KOPT-K1 (cell line): ENCODE measurements around the gene PTRHD1.
"Not testable (repeated sequence)": the region's sequence is repeated elsewhere in the genome, so short reads cannot be mapped to it uniquely, and the experiment has no call there.

Source experiments
- H3K27ac ChIP-seq: fragments of 200-600 bp; sonication (generic); 2 replicates; pipeline ENCODE4 v1.5.1; 2016; ENCODE audit warnings: antibody characterized with exemption, mild to moderate bottlenecking, low read depth, low read length; ENCODE audit not compliant: poor library complexity, severe bottlenecking
- H3K36me3 ChIP-seq: fragments of 200-600 bp; sonication (generic); 2 replicates; pipeline ENCODE4 v1.5.1; 2017; ENCODE audit warnings: antibody characterized with exemption, mild to moderate bottlenecking, low read length, moderate library complexity; ENCODE audit not compliant: insufficient read depth
- H3K9me3 ChIP-seq: fragments of 200-600 bp; sonication (generic); 2 replicates; pipeline ENCODE4 v1.5.1; 2017; ENCODE audit warnings: antibody characterized with exemption, low read length, mild to moderate bottlenecking; ENCODE audit not compliant: insufficient read depth, poor library complexity, severe bottlenecking

Gene PTRHD1

DNA sequence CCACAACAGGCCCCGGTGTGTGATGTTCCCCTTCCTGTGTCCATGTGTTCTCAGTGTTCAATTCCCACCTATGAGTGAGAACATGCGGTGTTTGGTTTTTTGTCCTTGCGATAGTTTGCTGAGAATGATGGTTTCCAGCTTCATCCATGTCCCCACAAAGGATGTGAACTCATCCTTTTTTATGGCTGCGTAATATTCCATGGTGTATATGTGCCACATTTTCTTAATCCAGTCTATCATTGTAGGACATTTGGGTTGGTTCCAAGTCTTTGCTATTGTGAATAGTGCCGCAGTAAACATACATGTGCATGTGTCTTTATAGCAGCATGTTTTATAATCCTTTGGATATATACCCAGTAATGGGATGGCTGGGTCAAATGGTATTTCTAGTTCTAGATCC, 7.3 kb upstream of the PTRHD1 start:
- H3K27ac ChIP-seq, result not testable (repeated sequence)
- peaks cover 12% of the 10 kb centered on the region for H3K9me3 ChIP-seq
- H3K36me3 ChIP-seq, result peaks cover 62% of the 10 kb centered on the region

DNA sequence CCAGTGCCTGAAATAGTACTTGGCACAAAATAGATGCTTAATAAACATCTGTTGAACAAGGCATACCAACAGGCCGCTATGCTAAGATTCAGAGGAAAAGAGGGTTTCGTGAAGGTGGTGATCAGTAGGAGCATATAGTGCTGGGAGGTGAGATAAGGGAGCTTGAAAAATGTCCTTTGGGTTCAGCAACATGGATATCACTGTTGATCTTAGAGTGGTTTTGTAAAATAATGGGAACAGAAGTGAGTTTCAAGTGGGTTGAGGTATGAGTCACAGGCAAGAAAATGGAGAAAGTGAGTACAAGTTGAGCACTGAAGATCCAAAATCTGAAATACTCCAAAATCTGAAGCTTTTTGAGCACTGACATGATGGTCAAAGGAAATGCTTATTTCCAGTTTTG, 4.5 kb upstream of the PTRHD1 start:
- H3K9me3 ChIP-seq, result peaks cover 12% of the 10 kb centered on the region
- no peak overlapping the region for H3K27ac ChIP-seq
- H3K36me3 ChIP-seq, result peaks cover 56% of the 10 kb centered on the region

DNA sequence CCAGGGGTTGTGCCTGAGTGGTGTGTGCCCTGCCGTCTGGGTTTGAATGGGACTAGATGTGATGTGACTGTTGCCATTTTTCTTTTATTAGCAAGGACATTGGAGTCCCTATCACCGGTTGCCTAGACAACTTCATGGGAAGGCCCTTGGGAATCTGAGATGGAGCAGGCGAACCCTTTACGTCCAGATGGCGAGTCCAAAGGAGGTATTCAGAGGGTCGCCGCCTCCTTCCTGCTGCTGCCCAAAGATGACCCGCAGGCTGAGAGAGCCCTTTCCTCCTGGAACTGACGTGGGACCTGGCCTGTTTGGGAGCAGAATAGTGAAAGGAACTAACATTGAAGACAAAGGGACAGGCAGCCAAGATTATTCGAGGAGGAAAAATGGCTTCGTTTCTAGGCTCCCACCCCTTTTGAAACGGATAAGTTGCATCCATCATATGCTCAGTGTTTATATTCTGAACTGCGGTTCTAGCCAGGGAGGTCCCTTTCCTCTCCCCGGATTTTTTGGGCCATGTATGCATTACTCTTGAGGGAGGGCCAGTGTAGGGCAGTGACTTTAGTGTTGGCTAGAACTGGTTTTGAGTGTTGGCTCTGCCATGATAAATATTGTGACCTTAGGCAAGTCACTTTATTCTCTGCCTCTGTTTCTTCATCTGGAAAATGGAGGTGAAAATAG, 707 bp upstream of the PTRHD1 start:
- H3K9me3 ChIP-seq, result no peaks in the 10 kb centered on the region
- peak overlapping the region; percentile 98 for H3K27ac ChIP-seq
- H3K36me3 ChIP-seq, result peaks cover 41% of the 10 kb centered on the region

DNA sequence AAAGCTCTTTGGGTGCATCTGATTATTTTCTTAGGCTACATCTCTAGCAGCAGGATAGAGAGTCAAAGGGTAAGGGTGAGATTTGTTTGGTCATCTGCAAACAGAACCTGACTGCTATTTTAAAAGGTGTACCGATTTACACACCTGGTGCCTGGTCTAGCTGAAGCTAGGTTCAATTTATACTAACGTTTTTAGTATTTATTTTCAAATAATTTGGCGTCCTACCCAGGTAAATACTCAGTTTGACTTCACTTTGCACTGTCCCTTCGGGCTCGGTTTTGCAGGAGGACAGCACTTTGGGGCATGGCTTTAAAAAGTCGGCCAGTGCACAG, 683 bp downstream of the PTRHD1 start:
- H3K36me3 ChIP-seq, result peaks cover 27% of the 10 kb centered on the region
- peak overlapping the region; percentile 98 for H3K27ac ChIP-seq
- H3K9me3 ChIP-seq, result no peaks in the 10 kb centered on the region

DNA sequence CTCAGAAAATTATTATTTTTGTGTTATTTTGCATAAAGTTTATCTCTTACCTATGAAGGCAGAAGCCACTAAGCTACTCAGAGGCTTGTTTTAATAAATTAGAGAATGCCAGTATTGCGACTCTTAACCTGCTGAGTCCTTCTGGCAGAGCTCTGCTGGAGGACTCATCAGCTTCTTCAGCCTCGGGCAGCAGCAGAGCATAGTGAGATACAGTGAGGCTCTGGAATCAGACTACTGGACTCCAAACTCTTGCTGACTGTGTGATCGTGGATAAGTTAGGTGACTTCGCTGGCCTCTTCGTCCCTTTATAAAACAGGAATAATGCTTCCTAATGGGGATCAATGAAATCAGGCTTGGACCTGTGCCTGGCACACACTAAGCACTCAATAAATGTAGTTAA, 1.7 kb downstream of the PTRHD1 start:
- Histone ChIP-seq H3K36me3 (peaks cover 16% of the 10 kb centered on the region), H3K9me3 (no peaks in the 10 kb centered on the region), H3K27ac (no peak overlapping the region)

DNA sequence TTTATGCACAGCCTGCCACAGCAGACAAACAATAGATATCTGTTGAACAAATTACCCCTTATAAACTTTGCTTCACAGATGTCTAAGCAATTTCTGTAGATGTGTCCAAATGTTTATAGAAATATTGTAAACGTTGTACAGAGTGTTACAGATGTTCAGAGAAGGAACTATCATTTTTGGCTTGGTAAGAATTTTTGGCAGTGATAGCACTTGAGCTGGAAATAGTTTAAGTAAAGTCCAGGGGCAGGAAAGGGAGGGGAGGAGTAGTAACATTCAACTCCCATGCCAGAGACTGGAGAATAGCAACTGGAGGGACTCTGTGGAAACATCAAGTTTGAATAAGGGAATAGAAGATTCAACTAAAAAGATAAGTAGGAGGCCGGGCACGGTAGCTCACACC, 4.4 kb downstream of the PTRHD1 start:
- H3K9me3 ChIP-seq, result no peaks in the 10 kb centered on the region

DNA sequence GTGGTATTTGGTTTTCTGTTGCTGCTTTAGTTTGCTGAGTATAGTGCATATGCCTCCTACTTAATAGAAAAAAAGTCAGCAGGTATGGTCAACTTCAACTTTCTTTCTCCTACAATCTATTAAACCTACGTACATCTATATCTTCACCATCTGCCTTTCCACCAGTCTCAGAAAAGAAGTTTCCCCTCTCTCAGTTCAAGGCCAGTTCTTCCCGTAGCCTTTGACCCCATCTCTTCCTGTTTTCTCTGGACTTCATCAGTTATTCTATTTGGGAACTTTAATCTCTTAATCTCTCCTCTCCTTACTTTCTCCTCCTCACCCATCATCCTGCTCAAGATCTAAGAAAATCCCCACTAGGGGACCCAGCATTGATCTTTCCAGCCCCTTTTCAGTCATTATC, 5.7 kb downstream of the PTRHD1 start:
- H3K9me3 ChIP-seq, result no peaks in the 10 kb centered on the region
- no peak overlapping the region for H3K27ac ChIP-seq
- H3K36me3 ChIP-seq, result no peaks in the 10 kb centered on the region

More for the DNA sequence above, 4.4 kb downstream of the PTRHD1 start:
- no peaks in the 10 kb centered on the region for H3K36me3 ChIP-seq
- H3K27ac ChIP-seq, result no peak overlapping the region

DNA sequence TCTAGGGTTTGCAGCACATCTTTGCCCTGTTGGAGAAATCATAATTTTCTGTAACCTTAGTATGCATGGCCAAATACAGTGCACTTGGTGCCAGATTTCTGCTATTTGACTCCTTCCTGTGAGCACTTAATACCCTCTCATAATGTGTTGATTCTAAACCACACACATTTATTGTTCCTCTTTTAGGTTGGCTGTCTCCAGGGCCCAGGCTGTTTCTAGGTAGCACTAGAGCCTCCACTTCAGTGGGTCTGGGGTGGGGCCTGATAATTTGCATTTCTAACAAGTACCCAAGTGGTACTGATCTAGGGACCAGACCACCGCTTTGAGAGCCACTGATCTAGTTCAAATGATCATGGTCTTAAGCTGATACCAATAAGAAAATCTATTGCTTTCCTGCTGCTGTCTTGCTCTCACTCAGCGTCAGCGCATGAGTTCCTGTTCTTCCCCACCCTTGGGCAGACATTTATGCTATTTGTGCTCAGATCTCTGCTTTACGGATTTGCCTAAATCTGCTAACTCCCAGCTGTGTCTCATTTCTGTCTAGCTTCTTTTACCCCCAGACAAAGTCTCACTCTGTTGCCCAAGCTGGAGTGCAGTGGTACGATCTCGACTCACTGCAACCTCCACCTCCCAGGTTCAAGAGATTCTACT, 7.4 kb downstream of the PTRHD1 start:
- no peak overlapping the region for H3K27ac ChIP-seq

DNA sequence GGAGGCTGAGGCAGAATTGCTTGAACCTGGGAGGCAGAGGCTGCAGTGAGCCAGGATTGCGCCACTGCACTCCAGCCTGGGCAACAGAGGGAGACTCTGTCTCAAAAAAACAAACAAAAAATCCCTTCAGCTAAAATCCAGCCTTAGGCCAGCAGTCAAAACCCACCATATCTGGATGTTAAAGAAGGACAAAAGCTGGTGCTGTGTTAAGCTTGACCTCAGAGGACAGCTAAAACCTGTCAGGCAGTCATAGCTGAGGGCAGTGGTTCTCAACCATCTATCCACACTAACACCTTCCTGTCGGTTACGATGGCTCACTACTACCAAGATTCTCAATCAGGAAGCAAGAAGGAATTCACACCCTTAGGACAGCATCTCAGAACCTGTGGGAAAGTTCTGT, 9.6 kb downstream of the PTRHD1 start:
- no peaks in the 10 kb centered on the region for H3K9me3 ChIP-seq
- H3K36me3 ChIP-seq, result no peaks in the 10 kb centered on the region
- no peak overlapping the region for H3K27ac ChIP-seq

More for the DNA sequence above, 7.4 kb downstream of the PTRHD1 start:
- Histone ChIP-seq H3K9me3 (no peaks in the 10 kb centered on the region), H3K36me3 (no peaks in the 10 kb centered on the region)

DNA sequence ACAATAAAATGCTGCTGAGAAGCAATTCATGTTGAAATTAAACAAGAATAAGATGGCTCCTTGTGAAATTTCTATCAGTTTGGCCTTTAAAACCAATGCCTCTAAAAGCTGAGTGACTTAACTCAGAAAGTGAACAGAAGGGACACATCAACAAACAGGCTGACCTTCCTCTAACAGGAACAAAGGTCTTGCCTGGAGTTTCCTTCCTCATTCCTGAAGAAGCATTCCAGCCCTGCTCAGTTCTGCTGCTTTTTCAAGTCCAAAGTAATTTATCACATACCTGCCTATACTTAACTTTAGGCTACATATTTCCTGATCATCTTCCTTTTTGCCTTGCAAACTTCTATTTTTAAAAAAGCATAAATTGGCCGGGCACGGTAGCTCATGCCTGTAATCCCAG, 14.1 kb downstream of the PTRHD1 start:
- no peak overlapping the region for H3K27ac ChIP-seq
- H3K9me3 ChIP-seq, result no peaks in the 10 kb centered on the region
- H3K36me3 ChIP-seq, result no peaks in the 10 kb centered on the region

DNA sequence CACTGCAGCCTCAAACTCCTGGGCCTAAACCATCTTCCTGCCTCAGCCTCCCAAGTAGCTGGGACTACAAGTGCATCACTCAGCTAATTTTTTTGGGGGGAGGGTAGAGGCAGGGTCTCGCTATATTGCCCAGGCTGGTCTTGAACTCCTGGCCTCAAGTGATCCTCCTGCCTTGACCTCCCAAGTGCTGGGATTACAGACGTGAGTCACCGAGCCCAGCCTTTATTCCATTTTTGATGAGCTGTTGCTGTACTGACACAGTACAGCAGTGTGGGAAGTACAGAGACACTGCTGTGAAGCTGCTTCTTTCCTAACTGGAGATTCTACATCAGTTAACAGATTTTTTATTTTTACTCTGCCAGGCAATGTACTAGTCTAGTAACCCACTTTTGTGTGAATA, 18.8 kb downstream of the PTRHD1 start:
- Histone ChIP-seq H3K9me3 (no peaks in the 10 kb centered on the region), H3K27ac (no peak overlapping the region)

DNA sequence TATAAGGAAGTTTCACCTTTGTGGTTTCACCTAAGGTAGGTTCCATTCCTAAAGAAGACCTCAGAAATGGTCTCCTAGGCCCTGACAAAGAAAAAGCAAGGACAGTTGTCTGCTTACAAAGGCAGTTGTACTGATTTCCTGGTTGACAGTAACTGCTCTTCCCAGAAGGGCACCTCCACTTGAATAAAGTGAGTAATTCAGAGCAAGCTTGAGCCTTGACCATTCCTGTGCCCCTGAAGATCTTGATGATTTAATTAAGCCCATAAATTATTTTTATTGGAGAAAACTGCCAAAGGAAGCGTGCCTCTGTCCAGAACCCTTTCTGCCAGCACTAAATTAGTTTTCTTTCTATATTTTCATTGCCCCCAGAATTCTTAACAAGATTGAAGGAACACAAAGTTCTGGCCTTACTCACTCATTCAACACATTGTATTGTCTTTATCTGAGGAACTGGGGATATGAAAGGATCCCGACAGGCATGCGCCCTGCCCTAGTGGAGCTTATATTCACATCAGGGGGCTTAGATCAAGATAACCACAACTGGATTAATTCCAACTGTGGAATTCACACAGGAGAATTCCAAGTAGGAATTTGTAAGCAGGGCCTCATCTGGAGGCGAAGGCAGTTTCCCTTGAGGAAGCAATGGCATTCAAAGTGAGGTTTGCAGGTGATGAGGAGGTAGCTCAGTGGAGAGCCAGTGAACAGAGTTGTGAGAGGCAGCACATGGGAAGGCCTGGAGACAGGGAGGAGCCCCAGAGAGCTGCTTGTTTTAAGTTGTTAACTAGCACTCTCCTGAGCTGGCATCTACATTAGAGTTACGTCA, 21.2 kb downstream of the PTRHD1 start:
- H3K9me3 ChIP-seq, result no peaks in the 10 kb centered on the region
- peaks cover 14% of the 10 kb centered on the region for H3K36me3 ChIP-seq
- H3K27ac ChIP-seq, result no peak overlapping the region

More for the DNA sequence above, 18.8 kb downstream of the PTRHD1 start:
- peaks cover 6% of the 10 kb centered on the region; the same call in 1 of the 2 replicates for H3K36me3 ChIP-seq

DNA sequence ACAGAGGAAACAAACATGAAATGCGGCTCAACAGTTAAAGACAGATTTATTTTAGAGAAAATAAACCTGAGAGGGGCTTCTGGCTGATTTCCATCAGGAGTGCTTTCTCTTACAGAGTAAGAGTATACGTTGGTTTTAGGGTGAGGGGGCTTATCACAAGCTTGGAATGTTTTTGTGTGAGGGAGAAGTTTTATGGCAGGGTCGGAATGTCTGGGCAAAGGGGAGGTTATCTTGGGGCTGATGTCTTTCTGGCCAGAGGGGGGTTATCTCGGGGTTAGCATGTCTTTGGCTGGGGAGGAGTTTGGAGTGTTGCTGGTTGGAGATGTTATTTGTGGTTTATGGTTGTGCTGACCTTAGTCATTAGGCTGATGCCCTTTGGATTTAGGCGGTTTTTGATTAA, 22.1 kb downstream of the PTRHD1 start:
- Histone ChIP-seq H3K36me3 (peaks cover 14% of the 10 kb centered on the region), H3K27ac (no peak overlapping the region), H3K9me3 (no peaks in the 10 kb centered on the region)

DNA sequence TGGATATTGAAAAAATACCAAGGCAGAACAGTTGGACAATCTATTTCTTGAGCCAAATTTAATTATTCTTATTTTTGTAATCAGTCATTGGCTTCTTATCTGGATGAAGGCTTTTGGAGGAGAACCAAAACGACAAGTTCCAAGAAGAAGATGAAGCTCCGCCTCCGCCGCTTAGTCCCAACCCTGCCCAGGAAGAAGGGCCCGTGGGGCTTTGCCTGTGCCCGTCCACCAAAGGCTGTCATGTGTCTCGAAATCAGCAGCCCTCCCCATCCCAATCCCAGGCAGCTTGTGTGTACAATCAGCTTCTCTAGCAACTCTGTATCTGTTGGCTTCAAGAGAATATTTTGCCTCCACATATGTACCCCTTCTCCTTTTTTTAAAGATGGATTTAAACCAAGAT, 24.6 kb downstream of the PTRHD1 start:
- Histone ChIP-seq H3K9me3 (no peaks in the 10 kb centered on the region), H3K36me3 (peaks cover 21% of the 10 kb centered on the region), H3K27ac (no peak overlapping the region)

DNA sequence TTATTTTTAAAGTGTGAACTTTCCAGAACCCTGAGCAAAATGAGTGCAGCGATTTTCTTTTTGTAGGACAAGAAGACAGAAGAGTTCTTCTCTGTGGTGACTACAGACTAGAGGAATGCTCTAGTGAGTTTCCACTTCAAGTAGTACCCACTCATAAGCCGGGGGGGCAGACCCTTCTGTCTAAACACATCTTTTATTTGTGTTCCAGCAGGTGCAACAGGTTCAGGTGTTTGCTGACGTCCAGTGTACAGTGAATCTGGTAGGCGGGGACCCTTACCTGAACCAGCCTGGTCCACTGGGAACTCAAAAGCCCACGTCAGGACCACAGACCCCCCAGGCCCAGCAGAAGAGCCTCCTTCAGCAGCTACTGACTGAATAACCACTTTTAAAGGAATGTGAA, 25.2 kb downstream of the PTRHD1 start:
- H3K36me3 ChIP-seq, result peaks cover 22% of the 10 kb centered on the region
- no peaks in the 10 kb centered on the region for H3K9me3 ChIP-seq
- H3K27ac ChIP-seq, result no peak overlapping the region
